ENCODE results near the gene RAB8A.

RAB8A gene

DNA sequence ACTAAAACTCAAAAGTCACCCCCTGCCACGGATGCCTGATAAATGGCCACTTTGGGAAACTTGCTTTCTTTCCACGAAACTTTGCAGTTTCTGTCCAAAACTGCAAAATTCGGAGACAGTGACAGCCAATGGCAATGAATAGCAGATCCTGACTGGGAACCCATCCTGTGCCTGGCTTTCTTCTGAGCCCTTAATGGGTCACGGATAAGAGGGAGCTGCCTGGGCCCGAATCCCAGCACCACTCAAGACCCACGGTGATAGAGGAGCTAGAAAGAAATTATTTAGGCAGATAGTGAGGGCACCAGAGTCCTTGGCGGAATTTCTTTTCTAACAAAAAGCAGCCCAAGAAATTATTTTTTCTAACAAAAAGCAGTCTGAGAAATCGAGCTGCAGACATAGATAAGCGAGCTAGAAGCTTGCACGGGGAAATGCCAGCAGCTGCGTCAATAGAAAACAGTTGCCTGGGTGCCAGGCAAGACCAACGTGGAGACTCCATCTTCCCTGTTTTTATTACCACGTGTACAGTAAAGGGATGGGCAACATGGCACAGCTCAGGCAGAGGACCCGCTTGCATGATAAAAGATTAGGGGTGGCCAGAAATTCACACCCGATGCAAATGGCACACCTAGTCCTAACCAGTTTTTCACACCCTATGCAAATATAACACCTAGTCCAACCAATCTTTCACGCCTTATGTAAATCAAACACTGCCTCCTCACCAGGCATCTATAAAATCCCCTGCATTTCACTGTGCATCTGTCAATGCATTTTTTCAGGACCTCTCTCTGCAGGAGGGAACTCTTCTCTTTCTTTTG lies 24.7 kb downstream of the RAB8A start:
- Histone ChIP-seq H3K4me3 (ENCODE audit: severe bottlenecking) (no peak overlapping the region), H3K27ac (ENCODE audit: poor library complexity, severe bottlenecking) (no peak overlapping the region), H3K4me1 (ENCODE audit: insufficient read depth, poor library complexity, severe bottlenecking) (no peaks in the 10 kb centered on the region), H3K36me3 (ENCODE audit: low read depth) (peaks cover 19% of the 10 kb centered on the region), H3K9me3 (ENCODE audit: severe bottlenecking) (no peaks in the 10 kb centered on the region), H3K27me3 (ENCODE audit: insufficient read depth, poor library complexity, severe bottlenecking) (no peaks in the 10 kb centered on the region)
- TF ChIP-seq, protein P1, sequence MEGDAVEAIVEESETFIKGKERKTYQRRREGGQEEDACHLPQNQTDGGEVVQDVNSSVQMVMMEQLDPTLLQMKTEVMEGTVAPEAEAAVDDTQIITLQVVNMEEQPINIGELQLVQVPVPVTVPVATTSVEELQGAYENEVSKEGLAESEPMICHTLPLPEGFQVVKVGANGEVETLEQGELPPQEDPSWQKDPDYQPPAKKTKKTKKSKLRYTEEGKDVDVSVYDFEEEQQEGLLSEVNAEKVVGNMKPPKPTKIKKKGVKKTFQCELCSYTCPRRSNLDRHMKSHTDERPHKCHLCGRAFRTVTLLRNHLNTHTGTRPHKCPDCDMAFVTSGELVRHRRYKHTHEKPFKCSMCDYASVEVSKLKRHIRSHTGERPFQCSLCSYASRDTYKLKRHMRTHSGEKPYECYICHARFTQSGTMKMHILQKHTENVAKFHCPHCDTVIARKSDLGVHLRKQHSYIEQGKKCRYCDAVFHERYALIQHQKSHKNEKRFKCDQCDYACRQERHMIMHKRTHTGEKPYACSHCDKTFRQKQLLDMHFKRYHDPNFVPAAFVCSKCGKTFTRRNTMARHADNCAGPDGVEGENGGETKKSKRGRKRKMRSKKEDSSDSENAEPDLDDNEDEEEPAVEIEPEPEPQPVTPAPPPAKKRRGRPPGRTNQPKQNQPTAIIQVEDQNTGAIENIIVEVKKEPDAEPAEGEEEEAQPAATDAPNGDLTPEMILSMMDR (IDR thresholded peaks at IDR 0.05; ENCODE audit: poor library complexity, severe bottlenecking), result no peak
- peak; percentile 10; the same call in 1 of the 3 replicates for ATAC-seq (ENCODE audit: low read depth)
- no peak for DNase-seq (ENCODE audit: low spot score)

DNA sequence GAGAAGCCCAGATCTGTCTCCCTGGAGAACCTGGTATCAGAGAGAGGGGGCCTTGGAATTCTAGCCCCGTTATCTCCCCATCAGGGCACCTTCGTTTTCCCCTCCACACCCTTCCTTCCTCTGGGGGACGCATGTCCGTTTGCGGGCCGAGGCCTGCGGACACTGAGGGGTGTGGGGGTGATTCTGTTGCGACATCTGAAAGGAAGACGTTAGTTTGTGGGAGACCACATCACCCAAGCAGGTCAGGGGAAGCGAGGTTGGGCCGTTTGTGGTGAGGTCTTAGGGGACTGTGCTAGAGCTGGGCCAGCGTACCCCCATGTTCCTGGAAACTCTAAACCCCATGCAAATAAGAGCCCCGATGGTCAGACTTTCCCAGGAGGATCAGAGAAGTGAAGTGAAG lies 28.1 kb downstream of the RAB8A start:
- H3K27ac ChIP-seq (ENCODE audit: poor library complexity, severe bottlenecking), result no peak overlapping the region
- H3K4me1 ChIP-seq (ENCODE audit: insufficient read depth, poor library complexity, severe bottlenecking), result peaks cover 9% of the 10 kb centered on the region
- no peak for DNase-seq (ENCODE audit: low spot score)
- no peak overlapping the region for H3K4me3 ChIP-seq (ENCODE audit: severe bottlenecking)
- ATAC-seq (ENCODE audit: low read depth), result no peak
- no peaks in the 10 kb centered on the region for H3K9me3 ChIP-seq (ENCODE audit: severe bottlenecking)
- TF ChIP-seq, protein P1 (IDR thresholded peaks at IDR 0.05; ENCODE audit: poor library complexity, severe bottlenecking), result no peak
- H3K36me3 ChIP-seq (ENCODE audit: low read depth), result no peaks in the 10 kb centered on the region
- H3K27me3 ChIP-seq (ENCODE audit: insufficient read depth, poor library complexity, severe bottlenecking), result no peaks in the 10 kb centered on the region

DNA sequence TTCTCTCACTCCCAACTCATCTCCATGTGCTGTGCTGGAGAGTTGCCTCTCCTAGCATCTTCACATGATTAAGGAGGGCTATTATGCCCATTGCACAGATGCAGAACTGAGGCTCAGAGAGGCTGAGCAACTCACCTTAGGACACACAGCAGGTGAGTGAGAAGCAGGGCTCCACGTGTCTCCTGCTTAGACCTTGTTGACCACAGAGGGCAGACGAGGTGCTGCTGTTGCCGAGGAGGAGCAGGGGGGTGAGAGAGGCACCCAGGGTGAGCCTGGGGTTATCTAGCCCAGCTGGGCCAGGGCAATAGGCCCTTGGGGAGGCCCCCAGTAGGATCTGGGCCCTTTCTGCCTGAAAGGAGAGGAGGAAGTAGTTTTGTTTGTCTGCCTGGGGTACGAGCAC lies 29.4 kb downstream of the RAB8A start:
- Histone ChIP-seq H3K27ac (ENCODE audit: poor library complexity, severe bottlenecking) (no peak overlapping the region), H3K4me1 (ENCODE audit: insufficient read depth, poor library complexity, severe bottlenecking) (peaks cover 9% of the 10 kb centered on the region), H3K36me3 (ENCODE audit: low read depth) (no peaks in the 10 kb centered on the region), H3K9me3 (ENCODE audit: severe bottlenecking) (no peaks in the 10 kb centered on the region), H3K4me3 (ENCODE audit: severe bottlenecking) (no peak overlapping the region), H3K27me3 (ENCODE audit: insufficient read depth, poor library complexity, severe bottlenecking) (no peaks in the 10 kb centered on the region)
- ATAC-seq (ENCODE audit: low read depth), result no peak
- DNase-seq (ENCODE audit: low spot score), result no peak
- TF ChIP-seq, protein P1 (IDR thresholded peaks at IDR 0.05; ENCODE audit: poor library complexity, severe bottlenecking), result no peak

DNA sequence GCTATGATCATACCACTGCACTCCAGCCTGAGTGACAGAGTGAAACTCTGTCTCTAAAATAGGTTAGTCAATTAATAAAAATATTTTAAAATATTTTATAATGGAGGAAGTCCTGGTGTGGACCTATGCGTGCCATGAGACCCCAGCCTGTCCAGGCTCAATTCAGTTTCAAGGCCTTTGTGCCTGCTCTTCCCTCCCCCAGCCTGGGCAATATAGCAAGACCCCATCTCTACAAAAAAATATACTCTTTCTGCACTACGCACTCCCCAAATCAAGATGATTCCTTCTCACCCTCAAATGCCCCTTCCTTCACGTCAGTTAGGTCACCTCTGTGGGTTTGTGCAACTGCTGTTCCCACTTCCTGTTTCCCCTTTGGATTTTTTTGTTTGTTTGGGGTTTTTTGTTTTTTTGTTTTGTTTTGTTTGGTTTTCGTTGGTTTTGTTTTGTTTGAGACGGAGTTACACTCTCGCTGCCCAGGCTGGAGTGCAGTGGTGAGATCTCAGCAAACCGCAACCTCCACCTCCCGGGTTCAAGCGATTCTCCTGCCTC lies 30.4 kb downstream of the RAB8A start:
- H3K9me3 ChIP-seq (ENCODE audit: severe bottlenecking), result no peaks in the 10 kb centered on the region
- no peak for DNase-seq (ENCODE audit: low spot score)
- no peak for ATAC-seq (ENCODE audit: low read depth)
- H3K4me1 ChIP-seq (ENCODE audit: insufficient read depth, poor library complexity, severe bottlenecking), result peaks cover 9% of the 10 kb centered on the region
- TF ChIP-seq, protein P1 (IDR thresholded peaks at IDR 0.05; ENCODE audit: poor library complexity, severe bottlenecking), result no peak
- no peaks in the 10 kb centered on the region for H3K36me3 ChIP-seq (ENCODE audit: low read depth)
- no peak overlapping the region for H3K4me3 ChIP-seq (ENCODE audit: severe bottlenecking)
- H3K27me3 ChIP-seq (ENCODE audit: insufficient read depth, poor library complexity, severe bottlenecking), result no peaks in the 10 kb centered on the region
- H3K27ac ChIP-seq (ENCODE audit: poor library complexity, severe bottlenecking), result no peak overlapping the region
